Hypothalamus (tissue), 51 donors: Measurements from ENCODE around the gene LSAMP.
A peak's percentile ranks its signal among the peaks of the same experiment; 100 is the strongest.

Source experiments
- DNase-seq, 51 donors: peaks; one replicate each; lab custom pipeline; 2025; lab: John Stamatoyannopoulos, UW

LSAMP gene

GRCh38 chr3:116301422-116301821, 143.9 kb downstream of the LSAMP start:
- DNase-seq, result no peak

DNA sequence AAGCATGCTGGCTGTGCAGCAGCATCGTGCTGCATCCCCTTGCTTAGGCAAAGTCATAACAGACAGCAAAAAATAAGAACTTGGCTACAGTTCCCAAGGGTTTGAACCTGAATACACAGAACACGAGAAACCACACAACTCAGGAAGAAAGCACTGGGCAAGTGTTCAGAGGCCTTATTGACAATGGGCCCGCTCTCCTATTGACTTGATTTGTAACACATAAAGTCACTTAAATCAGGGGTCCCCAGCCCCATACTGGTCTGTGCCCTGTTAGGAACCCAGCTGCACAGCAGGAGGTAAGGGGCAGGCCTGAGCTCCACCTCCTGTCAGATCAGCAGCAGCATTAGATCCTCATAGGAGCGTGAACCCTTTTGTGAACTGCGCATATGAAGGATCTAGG, 145.1 kb downstream of the LSAMP start:
- no peak for DNase-seq

GRCh38 chr3:116299646-116300081, 145.6 kb downstream of the LSAMP start:
- no peak for DNase-seq

DNA sequence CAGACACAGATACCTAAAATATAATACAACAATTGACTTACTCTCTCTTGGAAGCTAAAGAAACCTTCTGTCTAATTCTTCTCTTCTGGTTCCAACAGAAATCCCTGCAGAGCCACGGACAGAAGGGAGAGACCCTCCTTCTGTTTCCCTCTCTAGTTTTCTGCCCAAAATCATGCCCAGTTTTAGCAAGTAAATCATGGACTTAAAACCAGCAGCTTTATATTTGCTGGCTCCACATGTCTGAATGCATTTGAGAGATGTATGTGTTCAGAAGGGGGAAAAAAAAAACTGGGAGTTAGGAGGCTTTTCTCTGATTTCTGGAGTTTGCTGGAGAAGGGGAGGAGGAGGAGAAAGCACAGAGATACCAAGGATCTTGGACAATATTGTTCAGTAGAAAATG, 147.1 kb downstream of the LSAMP start:
- no peak for DNase-seq

- no peak for DNase-seq
Observed at GRCh38 chr3:116291141-116291540, 154.1 kb downstream of the LSAMP start.

DNA sequence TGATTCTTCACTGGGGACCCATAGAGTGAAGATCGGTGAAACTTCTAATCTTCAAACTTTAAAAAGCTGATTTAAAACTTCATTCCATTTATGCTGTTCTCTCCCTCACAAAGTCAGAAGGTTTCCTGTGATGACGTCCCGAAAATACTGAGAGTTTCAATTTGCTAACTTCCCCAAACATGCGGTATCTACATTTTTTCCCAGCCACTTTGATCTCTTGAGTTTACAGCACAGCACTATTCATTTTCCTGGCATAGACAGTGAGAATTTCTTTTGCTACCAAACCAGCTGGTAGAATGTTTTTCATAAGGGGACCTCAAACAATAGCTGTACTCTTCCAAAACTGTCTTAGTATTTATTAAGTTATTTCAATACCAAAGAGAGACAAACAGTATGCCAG, 156.8 kb downstream of the LSAMP start:
- no peak for DNase-seq

DNA sequence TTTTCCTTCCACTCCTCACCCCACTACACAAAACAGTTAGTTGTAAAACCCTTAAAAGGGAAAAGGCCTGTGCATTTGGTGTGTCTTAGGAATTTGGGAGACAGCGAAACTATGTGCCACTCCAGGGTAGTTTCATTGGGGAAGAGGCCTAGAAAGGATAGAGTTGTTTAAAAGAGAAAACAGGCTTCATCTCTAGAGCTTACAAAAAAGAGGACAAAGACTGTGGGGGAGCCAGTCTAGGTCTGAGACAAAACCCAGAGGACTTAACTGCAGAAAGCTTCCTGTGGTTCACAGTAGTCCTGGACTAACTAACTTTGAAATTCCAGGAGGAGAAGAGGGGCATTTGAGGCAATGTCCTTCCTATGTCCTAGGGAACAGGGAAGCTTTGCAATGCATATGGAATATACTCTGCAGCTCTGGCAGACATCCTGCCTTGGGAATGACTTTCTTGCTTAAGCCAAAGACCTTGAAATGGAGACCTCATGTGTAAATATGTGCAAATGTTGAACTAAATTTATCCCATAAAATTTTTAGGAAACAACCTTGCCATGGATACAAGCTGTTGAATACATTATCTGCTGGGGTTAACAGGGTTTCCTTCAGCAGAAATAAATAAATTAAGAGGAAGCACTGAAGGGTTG, 159.4 kb downstream of the LSAMP start:
- DNase-seq, result no peak

DNA sequence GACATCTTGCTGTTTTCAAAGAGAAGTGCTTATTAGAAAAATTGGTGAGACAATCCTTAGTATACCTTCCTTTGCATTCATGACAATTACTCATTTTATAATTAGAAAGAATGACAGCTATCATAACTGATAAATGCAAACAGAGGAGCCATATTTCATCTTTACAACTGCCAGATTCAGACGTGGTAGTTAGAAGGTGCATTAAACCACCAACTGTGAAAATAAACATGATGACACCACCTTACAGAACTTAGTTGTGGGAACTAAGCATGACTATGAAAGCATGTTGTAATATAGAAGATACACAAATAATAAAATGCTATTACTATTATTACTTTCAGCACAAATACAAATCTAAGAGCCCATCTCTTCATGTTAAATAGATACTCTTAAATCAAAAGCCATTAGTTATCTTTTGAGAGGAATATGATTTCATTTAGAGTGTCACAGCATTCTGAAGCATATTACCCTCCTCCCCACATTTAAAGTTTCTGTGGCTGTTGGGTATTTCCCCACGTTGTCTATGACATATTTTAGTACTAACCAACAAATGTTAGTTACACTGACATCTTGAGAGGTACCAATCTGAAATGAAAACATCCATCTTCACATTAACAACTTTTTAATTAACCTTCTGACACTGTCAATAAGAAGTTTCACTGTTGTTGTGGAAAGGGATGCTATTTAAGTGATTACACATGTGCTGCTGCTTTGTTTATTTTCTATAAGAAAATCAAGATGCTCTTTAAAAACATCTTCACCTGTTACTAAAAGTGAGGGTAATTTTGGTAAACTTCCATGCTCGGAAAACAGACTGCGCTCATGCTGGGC, 163.8 kb downstream of the LSAMP start:
- no peak for DNase-seq

DNA sequence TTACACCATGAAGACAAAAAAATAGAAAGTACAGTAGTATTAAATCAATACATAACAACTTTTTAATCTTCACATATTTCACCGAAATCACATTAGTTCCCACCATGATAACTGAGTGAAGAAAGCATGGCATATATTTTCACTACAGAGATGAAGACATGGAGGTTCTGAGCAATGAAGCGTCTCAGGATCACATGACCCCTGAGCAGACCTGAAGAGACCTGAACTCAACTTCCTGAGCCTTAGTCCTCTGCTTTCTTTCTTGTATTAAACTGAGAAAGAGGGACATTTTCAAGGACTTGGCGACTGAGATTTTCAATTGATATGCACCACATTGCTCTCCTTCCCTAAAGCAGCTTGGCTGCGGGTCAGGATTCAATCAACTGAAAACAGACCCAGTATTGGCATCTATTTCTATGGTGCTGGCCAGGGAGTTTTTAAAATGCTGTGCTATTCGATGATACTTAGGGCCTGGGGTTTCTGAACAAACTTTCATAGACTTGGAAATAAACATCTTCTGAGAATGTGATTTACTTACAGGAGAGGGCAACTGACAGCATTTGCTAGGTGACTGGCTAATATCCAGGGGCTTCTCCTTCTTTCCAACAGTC, 165.1 kb downstream of the LSAMP start:
- DNase-seq, result peak in 32 of 51 donors; percentile 1 to 73 (median 26)

GRCh38 chr3:116276675-116277074, 168.6 kb downstream of the LSAMP start:
- DNase-seq, result no peak

DNA sequence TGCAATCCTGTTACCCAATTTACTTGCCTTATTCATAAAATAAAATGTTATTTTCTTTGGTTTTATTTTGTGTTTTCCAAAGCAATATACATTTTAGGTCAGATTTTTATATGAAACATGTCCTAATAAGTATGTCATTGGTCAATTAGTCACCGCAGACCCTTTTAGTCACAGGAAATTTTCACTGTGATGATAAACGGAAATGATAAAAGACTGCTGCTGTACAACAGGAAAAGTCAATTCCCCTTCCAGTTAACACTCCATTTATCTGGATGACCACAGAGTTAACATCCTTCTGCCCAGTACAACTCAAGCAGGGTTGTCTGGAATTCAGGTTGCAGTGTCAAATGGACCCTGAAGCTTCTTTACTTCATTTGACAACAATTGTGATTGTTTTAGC, 175.2 kb downstream of the LSAMP start:
- no peak for DNase-seq

DNA sequence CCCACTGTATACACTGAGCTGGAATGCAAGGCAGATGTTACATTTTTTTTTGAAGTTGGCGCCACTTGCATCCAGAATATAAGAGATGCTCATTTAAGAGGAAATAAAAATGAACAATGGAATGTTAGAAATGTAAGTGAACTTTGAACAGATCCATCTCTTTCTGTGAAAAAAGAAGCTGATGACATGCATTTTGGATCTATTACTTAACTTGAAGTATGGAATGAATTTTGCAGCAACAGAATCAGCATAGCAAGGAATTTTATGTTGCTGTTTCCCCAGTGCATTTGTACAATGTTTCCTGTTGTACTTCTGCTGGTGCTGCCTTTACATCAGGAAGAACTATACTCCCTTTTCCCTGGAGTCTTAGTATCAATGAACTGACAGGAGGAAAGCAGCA, 178.2 kb downstream of the LSAMP start:
- DNase-seq, result no peak

DNA sequence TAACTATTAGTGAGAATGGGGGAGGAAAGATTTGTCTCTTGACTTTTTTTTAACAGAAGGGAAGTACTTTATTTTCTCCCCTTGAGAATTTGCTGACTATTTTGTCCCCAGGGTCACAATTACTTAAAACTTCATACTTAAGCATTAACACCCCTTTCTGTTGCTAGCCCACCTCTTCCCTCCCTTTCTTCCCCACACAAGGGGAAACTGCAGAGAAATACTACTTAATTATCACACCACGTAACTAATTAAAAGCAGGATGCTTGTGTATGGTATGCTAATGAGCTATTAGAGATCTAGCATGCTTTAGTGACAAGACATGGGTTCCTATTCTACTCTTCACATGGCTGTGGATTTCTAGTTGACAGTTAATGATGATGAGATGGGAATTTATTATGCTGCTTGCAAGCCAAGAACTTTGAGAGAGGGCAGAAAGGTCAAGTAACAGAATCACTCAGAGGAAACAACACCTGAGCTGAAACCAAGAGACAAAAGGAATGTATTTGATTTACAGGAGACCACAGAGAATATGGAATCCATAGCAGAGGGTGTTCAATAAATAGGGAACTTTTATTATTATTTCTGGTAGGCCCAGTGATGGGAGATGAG, 179.2 kb downstream of the LSAMP start:
- DNase-seq, result no peak

DNA sequence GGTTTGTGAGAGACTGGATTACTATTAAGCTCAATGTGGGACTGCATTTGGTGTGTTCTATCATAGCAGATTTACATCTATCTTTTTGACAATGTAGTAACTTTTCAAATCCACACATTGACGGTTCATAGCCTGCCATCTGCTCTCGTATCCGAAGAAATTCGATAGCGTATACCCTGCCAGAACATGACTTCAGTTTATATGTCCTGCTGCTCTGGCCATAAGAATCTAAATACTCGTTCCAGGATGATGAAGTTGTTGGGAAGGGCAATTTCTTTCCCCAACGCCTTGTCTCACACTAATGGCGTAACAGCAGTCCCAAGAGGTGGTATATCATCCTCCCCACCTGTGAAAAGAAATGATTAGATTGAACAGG, 180.0 kb downstream of the LSAMP start:
- no peak for DNase-seq

DNA sequence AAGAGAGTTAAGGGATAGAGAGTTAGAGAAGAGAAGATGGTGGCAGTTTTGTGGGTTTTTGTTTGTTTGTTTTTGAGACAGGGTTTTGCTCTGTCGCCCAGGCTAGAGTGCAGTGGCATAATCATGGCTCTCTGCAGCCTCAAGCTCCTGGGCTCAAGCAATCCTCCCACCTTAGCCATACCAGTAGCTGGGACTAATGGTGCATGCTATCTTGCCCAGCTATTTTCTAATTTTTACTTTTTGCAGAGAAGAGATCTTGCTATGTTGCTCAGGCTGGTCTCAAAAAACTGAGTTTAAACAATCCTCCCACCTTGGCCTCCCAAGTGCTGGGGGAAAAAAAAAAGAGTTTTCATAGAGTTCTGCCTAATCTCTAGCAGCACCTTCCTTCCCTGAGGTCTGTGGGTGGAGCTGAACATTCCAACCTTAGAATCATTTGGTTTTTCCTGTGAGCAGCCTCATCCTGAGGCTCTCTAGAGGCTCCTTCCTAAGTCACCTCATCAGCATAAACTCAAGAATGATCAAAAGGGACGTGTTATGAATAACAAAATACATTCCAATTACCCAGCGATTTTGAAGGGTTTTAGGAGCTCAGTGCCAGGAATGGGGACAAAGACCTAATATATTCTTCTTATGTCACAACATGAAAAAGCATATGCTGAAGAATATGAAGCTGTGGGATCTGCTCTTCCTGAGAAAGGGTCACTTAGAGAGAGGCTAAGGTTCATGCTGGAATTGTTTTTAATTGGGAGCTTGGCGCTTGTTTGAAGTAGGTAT, 180.6 kb downstream of the LSAMP start:
- DNase-seq, result no peak

DNA sequence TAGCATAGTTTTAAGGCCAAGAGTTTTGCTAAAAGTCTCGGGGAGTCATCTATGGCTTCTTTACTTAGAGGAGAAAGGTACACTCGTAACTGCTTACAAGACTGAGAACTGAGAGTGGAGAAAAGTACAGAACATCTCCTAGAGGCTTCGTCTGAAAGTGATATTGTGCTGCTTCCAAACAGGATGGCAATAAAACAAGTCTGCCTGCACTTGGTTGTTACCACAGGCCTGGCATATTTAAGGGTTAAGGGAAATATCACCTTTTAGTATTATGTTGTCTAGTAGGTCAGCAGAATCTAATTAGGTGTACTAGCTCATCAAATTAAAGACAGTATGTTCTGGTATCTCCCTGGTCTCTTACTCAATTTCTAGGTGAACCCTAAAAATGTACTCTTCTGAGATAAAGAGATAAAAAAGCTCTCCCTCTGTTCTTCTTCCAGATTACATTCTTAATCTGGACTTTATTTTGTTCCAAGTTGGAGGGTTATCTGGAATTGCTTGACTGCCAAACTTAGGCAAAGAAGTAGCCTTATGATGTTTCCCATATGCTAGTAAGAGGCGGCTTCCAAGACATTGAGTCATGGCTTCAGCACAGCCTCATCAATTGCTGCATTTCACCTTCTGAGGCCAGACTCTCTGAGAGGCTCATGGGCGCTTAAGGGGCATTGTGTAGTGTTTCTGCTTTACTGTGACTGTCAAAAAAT, 181.3 kb downstream of the LSAMP start:
- DNase-seq, result no peak

DNA sequence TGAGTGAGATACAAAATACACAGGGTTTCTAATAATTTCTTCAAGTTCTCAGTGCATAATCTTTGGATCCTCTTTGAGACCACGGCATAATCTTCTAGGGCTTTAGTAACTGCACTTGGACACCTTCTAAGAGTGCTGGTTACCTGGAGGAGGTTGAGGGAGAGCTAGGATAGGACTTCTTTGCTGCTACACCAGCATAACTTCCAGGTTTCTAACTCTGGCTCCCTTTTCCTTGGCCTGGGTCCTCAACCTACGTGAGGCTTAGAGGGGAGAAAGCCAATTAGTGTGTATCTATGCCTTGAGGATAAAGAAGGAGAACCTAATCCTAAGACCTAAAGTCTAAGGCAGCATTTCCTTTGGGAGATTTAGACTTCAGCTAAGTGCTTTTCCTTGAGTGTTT, 184.8 kb downstream of the LSAMP start:
- no peak for DNase-seq

DNA sequence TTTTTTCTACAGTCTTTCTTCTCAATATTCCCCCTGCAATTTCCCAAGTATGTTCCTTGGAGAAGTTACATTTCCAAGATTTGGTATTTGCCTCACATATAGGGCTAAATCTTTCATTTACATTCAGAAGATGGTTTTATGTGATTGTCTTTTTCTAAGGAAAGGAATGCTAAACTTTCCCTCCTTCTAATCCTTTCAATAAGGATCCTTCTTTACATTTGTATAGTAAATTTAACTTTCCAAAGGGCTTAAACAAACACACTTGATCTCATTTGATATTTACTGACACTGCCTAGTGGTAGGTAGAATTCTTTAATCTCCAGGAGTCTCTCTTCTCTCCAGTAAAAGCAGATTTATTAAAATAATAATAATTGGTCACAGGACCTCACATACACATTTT, 185.3 kb downstream of the LSAMP start:
- DNase-seq, result no peak

GRCh38 chr3:116256843-116257485, 188.3 kb downstream of the LSAMP start:
- no peak for DNase-seq

DNA sequence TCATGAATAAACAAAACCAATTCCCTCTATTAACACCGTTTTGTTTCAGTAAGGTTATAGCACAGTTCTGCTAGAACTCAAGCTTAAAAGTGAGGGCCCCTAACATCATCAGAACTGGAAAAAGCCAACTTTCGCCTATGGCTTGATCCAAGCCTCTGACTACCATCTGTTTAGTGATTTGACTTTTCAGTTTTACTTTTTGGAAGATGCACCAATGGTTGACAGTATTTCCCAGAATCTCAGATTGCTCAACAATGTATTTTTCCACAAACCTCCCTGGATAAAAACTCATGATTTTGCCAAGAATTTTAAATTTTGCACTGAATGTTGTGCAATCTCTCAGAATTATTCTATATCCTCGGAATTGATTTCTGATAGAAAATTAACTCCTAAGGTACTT, 190.7 kb downstream of the LSAMP start:
- no peak for DNase-seq
